Stimulated activated CD4-positive, alpha-beta T cell treated with anti-CD3 and anti-CD28 coated beads, Interleukin-15, amount 100 ng/mL, for 24 hours (primary cell): ENCODE measurements around the gene TSC22D3.

Source experiments
- DNase-seq: peaks from one replicate; pipeline ENCODE4 v3.0.0-alpha.2; 2020

TSC22D3 gene

GRCh38 chrX:107758231-107758766, 17.3 kb downstream of the TSC22D3 start:
- no peak for DNase-seq

GRCh38 chrX:107755721-107756120, 19.9 kb downstream of the TSC22D3 start:
- no peak for DNase-seq

DNA sequence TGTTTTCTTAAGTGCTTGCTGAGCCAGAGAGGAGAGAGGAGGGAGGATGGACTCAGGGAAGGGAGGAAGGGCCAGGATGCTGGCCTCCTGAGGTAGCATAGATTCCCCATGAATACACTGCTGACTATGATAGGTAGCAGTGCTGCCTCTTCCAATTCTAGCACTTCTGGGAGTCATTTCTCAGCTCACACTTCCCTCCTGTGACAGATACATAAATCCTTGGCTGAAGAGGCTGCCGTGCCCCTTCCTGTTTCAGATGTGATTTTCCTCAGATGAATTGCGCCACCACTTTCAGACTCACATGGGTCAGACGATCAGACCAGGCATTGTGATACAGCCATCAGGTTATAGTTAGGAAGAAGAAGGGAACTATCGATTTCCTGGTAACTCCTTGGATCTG, 22.4 kb downstream of the TSC22D3 start:
- DNase-seq = no peak

DNA sequence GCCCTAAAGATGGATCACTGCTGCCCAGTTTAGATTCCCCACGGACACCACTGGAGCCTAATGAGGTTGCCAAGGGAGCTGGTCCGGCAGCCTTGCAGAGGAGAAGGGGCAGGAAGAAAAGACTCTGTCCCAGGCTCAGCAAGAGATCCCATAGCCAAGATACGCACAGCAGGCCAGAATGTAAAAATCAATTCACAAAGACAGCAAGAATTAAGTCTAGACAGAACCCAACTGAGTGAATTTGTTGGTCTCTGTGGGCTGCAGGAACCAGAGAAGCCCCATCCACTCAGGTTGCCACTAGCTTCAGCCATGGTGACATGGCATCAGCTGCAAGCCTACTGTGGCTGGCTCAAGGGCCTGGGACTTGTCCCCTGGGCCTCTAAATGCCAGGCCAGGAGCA, 22.9 kb downstream of the TSC22D3 start:
- DNase-seq = no peak

DNA sequence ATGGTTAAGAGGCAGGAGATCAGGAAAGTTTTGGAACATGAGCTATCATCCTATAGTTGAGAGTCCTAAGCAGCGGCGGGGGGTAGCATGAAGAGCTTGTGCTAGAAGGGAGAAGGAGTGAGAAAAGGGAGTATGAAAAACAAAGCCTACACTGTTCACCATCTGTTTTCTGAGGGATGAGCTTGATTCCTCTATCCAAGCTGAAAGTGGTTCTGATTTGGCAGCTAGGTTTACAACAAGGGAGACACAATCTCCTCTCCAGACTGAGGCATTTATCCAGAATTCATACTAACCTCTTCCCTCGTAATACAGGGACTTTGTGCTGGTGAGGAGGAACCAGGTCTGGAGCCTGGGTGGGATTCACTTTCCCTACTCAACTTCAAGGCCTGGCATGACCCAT, 23.5 kb downstream of the TSC22D3 start:
- no peak for DNase-seq

DNA sequence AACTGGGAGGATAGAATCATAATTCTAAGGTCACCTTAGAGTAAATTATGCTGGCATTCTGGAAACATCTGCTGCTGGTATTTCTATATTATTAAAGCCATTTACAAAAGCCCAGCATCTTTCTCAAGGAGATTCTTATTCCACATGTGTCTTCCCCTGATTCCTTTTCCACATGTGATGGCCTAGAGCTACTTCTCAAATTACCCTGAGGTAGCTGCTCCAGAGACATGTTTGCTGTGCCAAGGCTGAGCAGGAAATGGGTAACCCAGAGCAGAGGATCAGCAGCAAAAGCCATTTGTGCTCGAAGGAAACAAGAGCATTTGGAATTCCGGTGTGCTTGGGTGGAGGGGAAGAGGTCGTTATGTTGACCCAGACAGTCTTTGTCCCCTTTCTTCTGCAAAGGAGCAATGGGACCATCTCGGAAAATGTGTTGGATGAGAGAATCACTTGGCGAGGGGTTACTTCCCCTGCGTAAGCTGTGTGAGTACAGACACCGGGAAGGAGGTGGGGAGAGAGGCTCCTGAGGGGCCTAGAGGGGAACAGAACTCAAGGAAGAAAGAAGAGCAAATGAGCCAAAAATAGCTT, 24.6 kb downstream of the TSC22D3 start:
- DNase-seq = no peak

GRCh38 chrX:107750263-107750662, 25.3 kb downstream of the TSC22D3 start:
- no peak for DNase-seq

- DNase-seq = no peak
Measured at GRCh38 chrX:107748506-107748905, 27.1 kb downstream of the TSC22D3 start.

GRCh38 chrX:107747596-107748161, 27.9 kb downstream of the TSC22D3 start:
- DNase-seq = no peak

DNA sequence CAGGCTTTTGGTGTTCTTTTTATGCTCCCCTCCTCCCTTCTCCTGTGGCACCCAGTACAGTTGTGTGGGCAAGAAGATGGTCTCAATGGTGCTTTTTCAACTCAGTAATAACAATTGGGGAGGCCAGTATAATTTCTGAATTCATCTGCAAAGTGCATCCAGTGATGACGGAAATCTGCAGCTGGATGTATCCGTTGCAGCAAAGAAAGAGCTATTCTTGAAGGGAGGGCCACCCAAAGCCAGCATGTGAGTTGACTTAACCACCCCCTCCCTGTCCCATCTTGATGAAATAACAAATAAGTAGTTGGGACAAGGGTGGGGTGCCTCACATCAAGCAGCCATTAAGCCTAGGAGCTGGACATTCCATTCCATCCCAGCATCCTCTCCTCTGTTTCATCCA, 30.7 kb downstream of the TSC22D3 start:
- no peak for DNase-seq

DNA sequence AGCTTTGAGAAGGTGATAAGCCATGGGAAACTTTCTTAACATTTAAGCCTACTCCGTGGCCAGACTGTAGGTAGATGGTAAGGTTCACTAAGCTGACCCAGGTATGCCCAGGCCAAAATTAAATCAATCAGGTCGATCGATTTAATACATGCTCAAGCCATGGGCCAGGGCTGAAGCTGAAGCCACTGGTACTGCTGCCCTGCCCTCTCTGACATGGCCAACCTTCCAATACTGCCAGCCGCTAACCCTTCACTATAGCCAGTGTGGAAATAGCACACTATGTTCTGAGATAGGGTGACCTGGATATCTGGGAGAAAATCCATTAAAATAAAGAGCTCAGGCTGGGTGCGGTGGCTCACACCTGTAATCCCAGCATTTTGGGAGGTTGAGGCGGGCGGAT, 31.6 kb downstream of the TSC22D3 start:
- DNase-seq = no peak

- no peak for DNase-seq
Measured at GRCh38 chrX:107742700-107743191, 32.8 kb downstream of the TSC22D3 start.

DNA sequence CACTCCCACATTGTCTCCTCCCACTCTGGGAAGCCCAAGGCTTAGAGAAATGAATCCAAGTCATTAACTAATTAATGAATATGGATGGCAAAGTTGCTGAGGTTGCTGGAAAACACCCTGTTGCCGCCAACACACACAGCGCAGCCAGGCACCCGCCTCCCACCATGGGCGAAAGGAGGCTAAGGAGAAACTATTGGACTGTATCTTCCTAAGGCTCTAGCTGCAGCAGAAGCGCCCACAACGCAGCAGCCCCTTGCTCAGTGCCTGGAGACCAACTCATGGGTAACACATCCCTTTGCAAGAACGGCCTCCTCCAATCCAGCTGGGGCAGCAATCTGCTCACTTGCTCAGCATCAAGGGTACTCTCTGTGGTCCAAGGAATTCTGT, 34.2 kb downstream of the TSC22D3 start:
- DNase-seq = no peak

GRCh38 chrX:107739541-107739940, 36.0 kb downstream of the TSC22D3 start:
- DNase-seq = no peak

- DNase-seq = no peak
Measured at GRCh38 chrX:107738768-107739167, 36.8 kb downstream of the TSC22D3 start.

DNA sequence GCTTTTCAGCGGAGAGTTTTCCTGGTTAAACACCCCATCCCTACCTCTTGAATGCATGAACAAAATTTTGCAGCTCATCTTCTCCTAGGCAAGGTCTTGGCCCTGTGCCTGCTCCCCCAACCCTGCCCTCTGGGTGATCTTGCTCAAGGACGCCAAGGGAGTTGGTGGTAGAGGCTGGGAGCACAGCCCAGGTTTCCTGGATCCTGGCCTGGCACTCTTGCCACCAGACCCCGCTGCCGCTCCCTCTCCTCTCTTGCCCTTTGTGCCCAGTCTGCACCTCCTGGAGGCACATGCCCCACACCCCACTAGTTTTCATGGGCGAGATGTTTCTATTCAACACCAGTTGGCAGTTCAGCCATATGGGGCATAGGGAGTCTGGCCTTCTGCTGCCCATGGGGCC, 37.3 kb downstream of the TSC22D3 start:
- DNase-seq = no peak

- no peak for DNase-seq
Measured at GRCh38 chrX:107736781-107737531, 38.6 kb downstream of the TSC22D3 start.

GRCh38 chrX:107734646-107735045, 40.9 kb downstream of the TSC22D3 start:
- DNase-seq = no peak

DNA sequence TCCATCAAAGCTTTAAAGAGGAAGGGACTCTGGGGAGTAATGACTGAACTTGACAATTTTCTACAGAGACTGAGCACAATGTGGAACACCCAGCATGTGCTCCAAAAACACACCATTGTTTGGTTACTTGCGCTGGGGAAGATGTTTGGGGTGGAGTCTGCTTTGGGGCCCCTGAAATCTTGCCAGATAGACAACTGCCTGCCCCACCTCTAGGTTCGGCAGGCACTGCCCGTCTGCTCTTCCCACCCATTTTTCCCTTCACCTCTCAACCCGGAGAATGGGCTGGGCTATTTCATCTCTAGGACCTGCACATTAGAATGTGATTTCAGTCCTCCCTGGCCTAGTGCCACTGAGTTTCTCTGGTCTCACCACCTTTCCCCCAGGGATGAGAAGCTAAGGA, 41.9 kb downstream of the TSC22D3 start:
- no peak for DNase-seq

DNA sequence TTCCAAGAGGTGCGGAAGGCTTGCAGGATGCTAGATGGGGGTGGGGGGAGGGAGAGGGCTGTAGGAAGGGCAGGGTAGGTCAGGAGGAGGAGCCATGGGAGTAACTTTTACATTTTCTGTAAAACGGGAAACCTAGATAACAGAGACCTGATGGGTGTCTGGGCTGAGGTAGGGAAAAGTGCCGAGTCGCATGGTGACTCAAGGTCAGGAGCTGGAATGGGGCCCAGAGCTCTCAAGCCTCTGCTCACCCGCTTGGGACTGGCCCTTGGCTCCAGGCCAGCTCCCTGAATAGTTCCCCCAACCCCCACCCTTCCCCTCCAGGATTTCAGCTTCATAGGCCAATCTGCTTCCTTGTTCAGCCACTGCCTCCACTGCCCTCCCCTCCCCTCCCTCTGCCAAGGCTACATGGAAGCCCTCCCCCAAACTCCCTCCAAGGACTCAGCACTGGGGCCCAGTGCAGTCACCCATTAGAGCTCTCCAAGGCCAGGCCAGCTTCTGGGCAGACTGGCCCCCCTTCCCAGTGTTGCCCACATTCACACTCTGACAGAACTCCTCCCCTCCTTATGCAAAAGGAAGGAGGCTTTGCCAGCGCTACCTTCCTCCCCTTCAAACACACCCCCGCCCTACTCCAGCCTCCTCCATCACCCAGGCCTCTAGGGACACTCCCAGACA, 43.6 kb downstream of the TSC22D3 start:
- DNase-seq = no peak

DNA sequence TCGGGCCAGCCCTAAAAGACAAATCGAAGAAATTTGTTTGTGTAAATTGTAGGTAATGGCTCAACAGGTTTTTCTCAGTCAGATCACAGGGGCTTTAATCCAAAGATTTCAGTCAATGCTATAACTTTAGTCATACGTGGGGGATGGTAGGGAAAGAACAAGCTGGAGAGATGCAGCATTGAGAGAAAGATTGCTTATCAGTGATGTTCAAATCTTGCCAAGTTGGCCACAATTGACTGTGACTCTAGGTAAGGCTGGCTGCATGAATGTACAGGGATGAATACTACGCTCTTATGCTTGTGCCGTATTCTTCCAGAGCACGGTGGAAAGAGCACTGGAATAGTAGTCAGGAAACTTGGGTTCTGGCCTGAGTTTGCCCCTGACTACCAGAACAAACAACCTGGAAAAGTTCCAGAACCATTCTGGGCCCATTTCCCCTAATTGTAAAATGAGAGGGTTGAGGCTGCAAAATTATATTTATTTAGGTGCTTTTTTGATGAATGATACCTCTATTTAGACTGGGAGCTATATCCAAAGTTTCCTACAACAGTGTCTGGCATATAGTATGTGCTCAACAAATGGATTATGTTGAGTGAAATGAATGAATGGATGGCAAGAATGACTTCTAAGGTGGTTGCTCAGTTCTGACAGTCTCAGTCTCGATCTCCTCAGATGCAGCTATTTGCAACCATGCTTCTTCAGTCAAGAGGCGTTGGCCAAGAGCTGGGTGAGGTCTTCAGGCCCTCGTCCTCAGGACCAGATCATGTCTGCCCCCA, 44.4 kb downstream of the TSC22D3 start:
- no peak for DNase-seq

- DNase-seq = no peak
Measured at GRCh38 chrX:107730298-107730655, 45.3 kb downstream of the TSC22D3 start.
